PFSK-1 (cell line): ENCODE data around the gene KCNE4.

Experiments used
- POLR2AphosphoS5 ChIP-seq: IDR thresholded peaks from 2 replicates; pipeline ENCODE4 v1.6.1; 2012; ENCODE audit warnings: low read depth, mild to moderate bottlenecking, control low read depth, low read length, moderate library complexity
- TAF1 ChIP-seq: IDR thresholded peaks from 2 replicates; pipeline ENCODE4 v1.6.1; 2012; ENCODE audit warnings: low read length, control low read depth, borderline replicate concordance; ENCODE audit not compliant: insufficient read depth
- TF ChIP-seq, protein P1 (sequence below), 2 experiments: IDR thresholded peaks; 2 replicates each; pipeline versions ENCODE4 v1.6.1 to v1.8.0; 2011 to 2012; ENCODE audit warnings: low read depth in 2 of 2, low read length in 2 of 2, control low read depth in 1 of 2, inconsistent platforms in 1 of 2, mild to moderate bottlenecking in 1 of 2, moderate library complexity in 1 of 2; ENCODE audit not compliant: insufficient read depth in 1 of 2

DNA sequence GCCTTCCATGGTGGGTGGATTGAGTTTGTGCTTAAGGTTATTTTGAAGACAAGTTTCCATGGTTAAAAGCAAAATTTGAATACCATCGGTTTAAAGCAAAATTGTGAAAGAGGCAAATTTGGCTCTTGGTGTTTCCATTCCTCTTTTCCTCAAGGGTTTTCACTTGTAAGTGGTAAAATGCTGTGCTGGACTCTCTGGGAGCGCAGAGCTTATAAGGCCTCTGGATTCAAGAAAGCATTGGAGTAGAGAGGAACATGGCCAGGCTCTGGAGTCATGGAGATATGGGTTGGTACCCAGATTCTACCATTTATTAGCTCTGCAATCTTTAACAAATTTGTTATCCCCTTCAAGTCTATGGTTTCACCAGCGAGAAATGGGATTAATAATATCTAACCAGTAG, 17.5 kb downstream of the KCNE4 start:
- TF ChIP-seq TAF1 = no peak
- TF ChIP-seq, protein P1, sequence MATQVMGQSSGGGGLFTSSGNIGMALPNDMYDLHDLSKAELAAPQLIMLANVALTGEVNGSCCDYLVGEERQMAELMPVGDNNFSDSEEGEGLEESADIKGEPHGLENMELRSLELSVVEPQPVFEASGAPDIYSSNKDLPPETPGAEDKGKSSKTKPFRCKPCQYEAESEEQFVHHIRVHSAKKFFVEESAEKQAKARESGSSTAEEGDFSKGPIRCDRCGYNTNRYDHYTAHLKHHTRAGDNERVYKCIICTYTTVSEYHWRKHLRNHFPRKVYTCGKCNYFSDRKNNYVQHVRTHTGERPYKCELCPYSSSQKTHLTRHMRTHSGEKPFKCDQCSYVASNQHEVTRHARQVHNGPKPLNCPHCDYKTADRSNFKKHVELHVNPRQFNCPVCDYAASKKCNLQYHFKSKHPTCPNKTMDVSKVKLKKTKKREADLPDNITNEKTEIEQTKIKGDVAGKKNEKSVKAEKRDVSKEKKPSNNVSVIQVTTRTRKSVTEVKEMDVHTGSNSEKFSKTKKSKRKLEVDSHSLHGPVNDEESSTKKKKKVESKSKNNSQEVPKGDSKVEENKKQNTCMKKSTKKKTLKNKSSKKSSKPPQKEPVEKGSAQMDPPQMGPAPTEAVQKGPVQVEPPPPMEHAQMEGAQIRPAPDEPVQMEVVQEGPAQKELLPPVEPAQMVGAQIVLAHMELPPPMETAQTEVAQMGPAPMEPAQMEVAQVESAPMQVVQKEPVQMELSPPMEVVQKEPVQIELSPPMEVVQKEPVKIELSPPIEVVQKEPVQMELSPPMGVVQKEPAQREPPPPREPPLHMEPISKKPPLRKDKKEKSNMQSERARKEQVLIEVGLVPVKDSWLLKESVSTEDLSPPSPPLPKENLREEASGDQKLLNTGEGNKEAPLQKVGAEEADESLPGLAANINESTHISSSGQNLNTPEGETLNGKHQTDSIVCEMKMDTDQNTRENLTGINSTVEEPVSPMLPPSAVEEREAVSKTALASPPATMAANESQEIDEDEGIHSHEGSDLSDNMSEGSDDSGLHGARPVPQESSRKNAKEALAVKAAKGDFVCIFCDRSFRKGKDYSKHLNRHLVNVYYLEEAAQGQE (IDR thresholded peaks at IDR 0.05; ENCODE audit: insufficient read depth in 1 of 2, low read depth in 2 of 2, low read length in 2 of 2) = no peak
- no peak for TF ChIP-seq POLR2AphosphoS5
